ENCODE measurements around the gene GCNT1. TPM values are rescaled to one million over a fixed set of nuclear protein-coding genes. Genes with fewer than 3 reads are reported as not detected.

GCNT1 gene
- total and polyA plus RNA-seq, 7 donors = 0.11 to 2.6 (median 1.1) TPM

DNA sequence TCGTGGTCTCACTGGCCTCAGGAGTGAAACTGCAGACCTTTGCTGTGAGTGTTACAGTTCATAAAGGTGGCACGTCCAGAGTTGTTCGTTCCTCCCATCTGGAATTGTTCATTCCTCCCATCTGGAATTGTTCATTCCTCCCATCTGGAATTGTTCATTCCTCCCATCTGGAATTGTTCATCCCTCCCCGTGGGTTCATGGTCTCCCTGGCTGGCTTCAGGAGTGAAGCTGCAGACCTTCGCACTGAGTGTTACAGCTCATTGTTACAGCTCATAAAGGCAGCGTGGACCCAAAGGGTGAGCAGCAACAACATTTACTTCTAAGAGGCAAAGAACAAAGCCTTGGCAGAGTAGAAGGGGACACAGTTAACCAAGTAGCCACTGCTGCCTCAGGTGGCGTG lies 69.1 kb downstream of the GCNT1 start:
- ATAC-seq (no peak), DNase-seq (no peak)
- no peak overlapping the region for H3K27ac ChIP-seq
- no peak for TF ChIP-seq CTCF (IDR thresholded peaks at IDR 0.05)
- no peaks in the 10 kb centered on the region for H3K9me3 ChIP-seq
- 74 to 82% (median 79%) methylated on average over 7 of the region's 7 CpGs for WGBS, 3 donors
- H3K27me3 ChIP-seq (ENCODE audit: insufficient read depth in 3 of 3, low read length in 2 of 3) = no peaks in the 10 kb centered on the region
- H3K4me3 ChIP-seq = no peak overlapping the region
- intact Hi-C loops (cut with DNase I) = no loop called here
- no peaks in the 10 kb centered on the region for H3K4me1 ChIP-seq
- H3K36me3 ChIP-seq (ENCODE audit: insufficient read depth in 1 of 2, low read depth in 1 of 2) = no peaks in the 10 kb centered on the region

DNA sequence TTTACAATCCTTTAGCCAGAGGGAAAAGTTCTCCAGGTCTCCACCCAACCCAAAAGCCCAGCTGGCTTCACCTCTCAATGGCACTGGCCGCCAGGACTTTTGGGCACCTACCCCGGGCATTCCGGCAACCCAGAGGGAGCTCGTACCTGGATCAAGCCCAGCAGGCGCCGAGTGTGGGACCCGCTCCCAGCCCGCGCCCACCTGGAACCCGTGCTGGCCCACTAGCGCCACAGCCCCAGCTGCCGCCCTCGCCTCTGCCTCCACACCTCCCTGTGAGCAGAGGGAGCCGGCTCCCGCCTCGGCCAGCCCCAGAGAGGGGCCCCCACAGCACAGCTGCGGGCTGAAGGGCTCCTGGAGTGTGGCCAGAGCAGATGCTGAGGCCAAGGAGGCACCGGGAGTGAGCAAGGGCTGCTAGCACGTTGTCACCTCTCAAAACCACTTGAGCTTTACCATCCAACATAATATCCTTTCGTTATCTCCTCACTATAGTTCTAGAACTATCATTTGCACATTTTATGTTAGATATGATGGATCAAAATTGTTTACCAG lies 69.7 kb downstream of the GCNT1 start:
- H3K9me3 ChIP-seq = no peaks in the 10 kb centered on the region
- H3K36me3 ChIP-seq (ENCODE audit: insufficient read depth in 1 of 2, low read depth in 1 of 2) = no peaks in the 10 kb centered on the region
- no peak overlapping the region for H3K27ac ChIP-seq
- WGBS, 3 donors = 73 to 80% (median 76%) methylated on average over 20 of the region's 20 CpGs
- H3K27me3 ChIP-seq (ENCODE audit: insufficient read depth in 3 of 3, low read length in 2 of 3) = no peaks in the 10 kb centered on the region
- no peaks in the 10 kb centered on the region for H3K4me1 ChIP-seq
- no peak overlapping the region for H3K4me3 ChIP-seq
- intact Hi-C loops (cut with DNase I) = no loop called here
- no peak for TF ChIP-seq CTCF (IDR thresholded peaks at IDR 0.05)
- no peak for ATAC-seq
- DNase-seq = peak in 1 of 2 donors; percentile 15

- Histone ChIP-seq H3K9me3 (no peaks in the 10 kb centered on the region), H3K4me3 (no peak overlapping the region), H3K4me1 (no peaks in the 10 kb centered on the region), H3K27ac (no peak overlapping the region), H3K36me3 (ENCODE audit: insufficient read depth in 1 of 2, low read depth in 1 of 2) (no peaks in the 10 kb centered on the region), H3K27me3 (ENCODE audit: insufficient read depth in 3 of 3, low read length in 2 of 3) (no peaks in the 10 kb centered on the region)
- WGBS, 3 donors = 89 to 97% (median 97%) methylated on average over 5 of the region's 5 CpGs
- DNase-seq = no peak
- no peak for ATAC-seq
- TF ChIP-seq CTCF (IDR thresholded peaks at IDR 0.05) = no peak
- intact Hi-C loops (cut with DNase I) = no loop called here
Observed at GRCh38 chr9:76529653-76530052, 70.7 kb downstream of the GCNT1 start.

GRCh38 chr9:76530458-76531110 lies 71.6 kb downstream of the GCNT1 start:
- H3K27ac ChIP-seq = no peak overlapping the region
- WGBS, 3 donors = 22 to 37% (median 27%) methylated on average over 6 of the region's 6 CpGs
- ATAC-seq = no peak

More at GRCh38 chr9:76530458-76531110, 71.6 kb downstream of the GCNT1 start:
- no peaks in the 10 kb centered on the region for H3K27me3 ChIP-seq (ENCODE audit: insufficient read depth in 3 of 3, low read length in 2 of 3)
- no peak for DNase-seq
- H3K36me3 ChIP-seq (ENCODE audit: insufficient read depth in 1 of 2, low read depth in 1 of 2) = no peaks in the 10 kb centered on the region
- H3K9me3 ChIP-seq = no peaks in the 10 kb centered on the region
- TF ChIP-seq CTCF (IDR thresholded peaks at IDR 0.05) = no peak
- no peaks in the 10 kb centered on the region for H3K4me1 ChIP-seq
- intact Hi-C loops (cut with DNase I) = no loop called here
- no peak overlapping the region for H3K4me3 ChIP-seq
